SIG-M5 (cell line): ENCODE results near the gene AMN.
"Not testable (repeated sequence)": the region's sequence is repeated elsewhere in the genome, so short reads cannot be mapped to it uniquely, and the experiment has no call there.

ENCODE experiments used
- DNase-seq: peaks from one replicate; lab custom pipeline; 2025; lab: John Stamatoyannopoulos, UW

AMN gene

GRCh38 chr14:102913341-102914211, 8.9 kb upstream of the AMN start:
- no peak for DNase-seq

- DNase-seq, result no peak
These were observed 7.8 kb upstream of the AMN start for GRCh38 chr14:102914474-102915291.

- no peak for DNase-seq
These were observed 7.0 kb upstream of the AMN start for GRCh38 chr14:102915292-102916110.

DNA sequence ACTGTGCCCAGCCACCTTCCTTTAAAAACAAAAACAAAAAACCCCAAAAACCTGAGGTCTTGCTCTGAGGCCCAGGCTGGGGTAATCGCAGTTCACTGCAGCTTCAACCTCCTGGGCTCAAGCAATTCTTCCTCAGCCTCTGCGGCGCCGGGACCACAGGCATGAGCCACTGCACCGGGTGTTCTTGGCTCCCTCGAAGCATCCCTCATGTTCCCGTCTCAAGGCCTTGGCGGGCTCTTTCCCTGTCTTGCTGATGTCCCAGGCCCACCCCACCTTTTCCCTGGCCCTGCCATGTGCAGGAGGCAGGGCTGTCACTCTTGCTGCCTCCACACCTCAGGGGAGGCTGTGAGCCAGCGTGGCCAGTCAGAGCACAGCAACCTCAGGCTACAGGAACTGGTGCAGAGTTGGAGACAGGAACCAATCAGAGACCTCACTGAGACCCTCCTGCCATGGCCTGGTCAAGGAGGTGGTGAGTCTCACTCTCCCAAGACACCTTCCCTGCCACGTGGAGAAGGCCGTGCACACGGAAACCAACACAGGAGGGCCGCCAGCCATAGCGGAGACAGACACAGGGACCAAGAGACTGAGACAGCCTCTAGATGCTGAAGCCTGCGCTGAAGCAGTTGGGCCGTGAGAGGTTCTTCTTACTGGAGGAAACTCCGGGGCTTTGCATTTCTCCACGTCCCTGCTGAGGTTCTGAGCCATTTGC, 6.0 kb upstream of the AMN start:
- no peak for DNase-seq

GRCh38 chr14:102917056-102917385, 5.4 kb upstream of the AMN start:
- no peak for DNase-seq

DNA sequence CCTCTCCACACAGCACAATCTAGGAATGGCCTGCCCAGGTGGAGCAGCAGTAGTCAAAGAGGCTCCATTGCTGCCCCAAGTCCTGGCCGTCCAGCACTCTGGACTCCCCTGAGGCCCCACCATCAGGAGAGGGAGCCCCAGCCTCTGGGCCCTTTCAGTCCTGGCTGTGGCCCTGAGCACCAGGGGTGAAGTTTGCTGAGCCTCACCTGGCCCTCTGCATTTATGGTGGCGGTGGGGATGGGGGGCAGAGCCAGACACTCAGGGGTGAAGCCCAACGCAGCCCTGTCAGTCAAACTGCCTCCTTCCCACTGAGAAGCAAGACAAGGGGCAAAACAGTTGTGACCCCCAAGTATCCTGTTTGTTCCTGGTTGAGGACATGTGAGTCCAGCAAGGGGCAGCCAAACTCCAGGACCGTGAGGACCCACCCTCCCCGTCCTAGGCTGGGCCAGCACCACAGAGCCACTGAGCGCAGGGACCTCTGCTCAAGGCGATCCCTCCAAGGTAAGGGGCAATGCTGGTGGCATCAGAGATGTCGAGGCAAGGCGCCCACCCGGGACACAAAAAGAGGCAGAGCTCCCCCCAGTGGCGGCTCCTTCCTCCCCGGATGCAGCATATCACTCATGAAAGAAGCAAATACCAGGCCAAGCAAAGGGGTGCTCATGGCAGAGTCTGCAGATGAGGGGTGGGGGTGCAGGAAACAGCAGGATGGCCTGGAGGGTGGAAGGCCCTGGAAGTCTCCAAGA, 4.8 kb upstream of the AMN start:
- DNase-seq, result no peak

DNA sequence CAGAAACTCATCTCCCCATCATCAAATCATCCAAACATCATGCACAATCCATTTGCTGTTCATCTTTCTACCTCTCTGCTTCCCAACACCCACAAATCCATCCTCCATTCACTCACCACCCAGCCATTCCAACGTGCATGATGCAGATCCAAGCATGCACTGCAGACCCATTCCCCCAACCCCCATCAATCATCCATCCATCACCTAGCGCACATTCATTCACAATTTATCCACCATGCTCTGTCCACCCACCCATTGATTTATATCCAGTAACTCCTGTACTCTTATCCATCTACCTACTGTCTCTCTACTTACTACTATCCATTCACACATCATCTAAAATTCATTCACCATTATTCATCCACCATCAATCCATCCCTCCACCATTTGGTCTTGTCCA, 4.0 kb upstream of the AMN start:
- no peak for DNase-seq

GRCh38 chr14:102920273-102920997, 2.0 kb upstream of the AMN start:
- DNase-seq, result no peak

DNA sequence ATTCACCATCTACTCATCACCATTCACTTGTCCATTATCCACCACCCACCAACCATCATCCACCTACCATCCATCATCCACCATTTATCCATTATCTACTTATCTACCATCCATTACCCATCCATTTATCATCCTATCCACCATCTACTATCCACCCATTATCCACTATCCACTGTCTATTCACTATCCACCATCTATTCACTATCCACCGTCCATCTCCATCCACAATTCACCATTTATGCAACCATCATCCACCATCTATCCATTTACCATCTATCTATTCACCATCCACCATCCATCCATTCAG, 1.5 kb upstream of the AMN start:
- DNase-seq, result no peak

DNA sequence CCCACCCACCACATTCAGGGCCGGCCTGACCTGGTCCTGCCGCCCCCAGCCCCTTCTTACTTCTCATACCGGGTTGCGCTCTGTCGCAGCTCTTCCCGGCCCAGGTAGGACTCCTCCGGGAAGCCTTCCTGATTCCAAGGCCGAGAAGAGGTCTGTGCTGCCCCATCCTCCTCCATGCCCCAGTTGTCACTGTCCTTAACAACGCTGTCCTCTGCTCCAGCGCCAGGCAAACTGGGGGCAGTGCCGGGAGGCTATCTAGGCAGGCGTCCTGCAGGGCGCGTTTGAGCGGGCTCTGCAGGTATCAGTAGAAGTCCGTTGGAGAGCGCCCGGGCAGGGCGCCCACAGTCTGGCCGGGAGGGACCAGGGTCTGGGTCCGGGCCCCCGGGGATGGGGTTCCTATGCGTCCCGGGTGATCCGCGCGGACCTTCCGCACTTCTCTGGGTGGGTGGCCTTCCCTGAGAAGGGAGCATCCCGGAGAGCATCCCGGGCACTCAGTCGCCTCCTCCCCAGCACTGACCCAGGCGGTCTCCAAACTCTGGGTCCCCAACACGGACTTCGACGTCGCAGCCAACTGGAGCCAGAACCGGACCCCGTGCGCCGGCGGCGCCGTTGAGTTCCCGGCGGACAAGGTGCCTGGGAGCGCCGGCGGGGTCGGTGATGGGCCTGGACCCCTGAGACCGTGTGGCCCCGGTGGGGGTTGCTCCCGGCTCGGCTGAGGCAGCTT, 900 bp downstream of the AMN start:
- DNase-seq, result no peak

DNA sequence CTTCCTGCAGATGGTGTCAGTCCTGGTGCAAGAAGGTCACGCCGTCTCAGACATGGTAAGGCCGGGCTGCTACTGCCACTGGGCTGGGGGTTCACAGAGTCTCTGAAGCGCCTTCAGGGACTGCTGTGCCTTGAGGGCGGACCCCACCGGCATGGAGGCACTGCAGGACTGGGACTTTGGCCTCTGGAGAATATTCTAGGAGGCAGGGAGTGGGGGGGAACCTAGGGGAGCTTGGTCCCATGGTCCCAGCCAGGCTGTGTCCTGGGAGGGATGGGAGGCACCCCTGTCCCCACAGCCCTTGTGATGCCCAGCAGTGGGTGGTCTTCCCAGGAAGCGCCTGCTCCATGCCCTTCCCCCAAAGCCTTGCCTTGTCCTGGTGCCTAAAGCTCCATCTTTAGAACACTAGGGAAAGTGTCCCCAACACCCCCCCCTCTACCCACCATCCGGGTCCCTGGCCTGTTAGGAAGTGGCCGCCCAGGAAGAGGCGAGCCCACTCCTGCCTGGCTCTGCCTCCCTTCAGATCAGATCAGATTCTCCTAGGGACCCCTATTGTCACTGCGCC, 1.5 kb downstream of the AMN start:
- no peak for DNase-seq

DNA sequence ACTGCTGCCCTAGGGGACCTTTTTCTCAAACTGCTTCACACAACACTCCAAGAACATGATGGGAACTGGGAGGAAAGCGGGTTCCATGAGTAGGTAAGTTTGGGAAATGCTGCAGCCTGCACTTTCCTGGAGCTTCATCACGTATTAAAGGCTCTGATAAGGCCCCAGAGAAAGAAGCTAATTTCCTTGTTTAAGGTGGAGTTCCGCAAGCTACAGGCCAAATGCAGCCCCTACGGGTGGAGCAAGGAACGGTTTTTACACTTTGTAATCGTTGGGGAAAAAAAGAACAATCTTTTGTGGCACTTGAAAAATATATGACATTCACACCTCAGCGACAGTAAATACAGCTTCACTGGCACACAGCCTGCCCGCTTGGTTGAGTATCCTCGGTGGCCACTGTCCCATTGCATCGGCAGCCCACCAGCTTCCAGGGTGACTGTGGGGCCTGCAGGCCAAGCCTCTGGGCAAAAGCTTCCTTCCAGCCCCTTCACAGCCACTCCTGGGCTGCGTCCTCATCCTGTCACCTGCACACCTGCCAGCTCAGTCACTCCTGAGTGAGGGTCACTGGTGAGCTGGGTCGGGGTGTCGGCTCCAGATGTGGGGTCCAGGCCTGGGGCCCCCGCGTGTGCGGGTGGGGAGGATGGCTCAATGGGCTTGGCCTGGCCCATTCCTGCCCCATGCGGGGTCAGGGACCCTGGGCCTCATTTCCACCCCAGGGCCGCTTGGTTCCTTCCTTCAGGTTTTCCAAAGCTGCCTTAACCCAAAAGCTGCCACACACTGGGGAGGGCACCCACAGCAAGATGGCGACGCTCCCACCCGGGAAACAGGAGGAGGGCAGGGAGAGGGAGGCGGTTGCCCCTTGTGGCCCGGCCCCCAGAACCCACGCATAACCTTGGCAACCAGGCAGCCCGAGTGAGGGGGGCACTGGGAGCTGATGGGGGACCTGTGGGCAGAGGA, 2.4 kb downstream of the AMN start:
- no peak for DNase-seq

GRCh38 chr14:102925646-102926045, 3.2 kb downstream of the AMN start:
- DNase-seq, result no peak

DNA sequence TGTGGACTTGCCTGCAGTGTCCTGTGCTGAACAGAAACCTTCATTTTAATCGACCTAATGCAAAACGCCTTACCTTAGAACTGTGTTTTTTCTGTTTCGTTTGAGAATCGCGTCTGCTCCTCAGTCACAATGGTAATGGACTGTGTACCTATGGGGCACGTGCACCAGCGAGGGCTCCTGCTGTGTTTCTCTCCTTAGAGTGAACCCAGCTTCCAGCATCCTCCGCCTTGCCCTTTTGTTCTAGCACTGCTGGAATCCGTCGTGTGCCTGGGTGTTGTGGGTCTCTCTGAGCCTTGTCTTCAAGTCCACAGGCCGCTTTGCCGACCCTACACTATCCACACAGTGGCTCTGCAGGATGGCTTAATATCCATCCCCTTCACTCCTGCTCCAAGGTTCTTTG, 3.6 kb downstream of the AMN start:
- no peak for DNase-seq

- DNase-seq, result not testable (repeated sequence)
These were observed 4.4 kb downstream of the AMN start for GRCh38 chr14:102926840-102927239.

DNA sequence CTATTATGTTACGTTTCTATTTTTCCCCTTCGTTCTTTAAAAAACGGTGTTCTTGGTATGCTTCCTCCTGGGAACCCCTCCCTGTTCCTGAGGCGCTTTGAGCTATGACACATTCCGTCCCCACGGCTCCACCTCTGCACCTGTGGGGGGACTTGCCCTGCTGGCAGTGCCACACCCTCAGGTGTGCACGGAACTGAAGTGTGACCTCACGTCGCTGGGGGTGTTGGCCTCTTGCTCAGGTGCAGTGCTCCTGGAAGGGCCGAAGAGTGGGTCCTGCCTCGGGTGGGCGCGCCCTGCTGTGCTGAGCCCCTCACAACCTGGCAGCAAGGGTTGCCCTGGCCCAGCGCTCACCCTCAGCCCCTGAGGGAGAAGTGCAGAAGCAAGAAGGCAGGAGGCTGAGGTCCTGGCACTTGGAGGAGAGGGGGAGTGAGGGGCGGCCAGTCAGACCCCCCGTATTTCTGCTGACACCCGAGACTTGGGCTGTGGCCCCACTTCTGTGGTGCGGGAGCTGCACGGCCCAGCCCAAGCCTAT, 4.9 kb downstream of the AMN start:
- DNase-seq, result no peak

DNA sequence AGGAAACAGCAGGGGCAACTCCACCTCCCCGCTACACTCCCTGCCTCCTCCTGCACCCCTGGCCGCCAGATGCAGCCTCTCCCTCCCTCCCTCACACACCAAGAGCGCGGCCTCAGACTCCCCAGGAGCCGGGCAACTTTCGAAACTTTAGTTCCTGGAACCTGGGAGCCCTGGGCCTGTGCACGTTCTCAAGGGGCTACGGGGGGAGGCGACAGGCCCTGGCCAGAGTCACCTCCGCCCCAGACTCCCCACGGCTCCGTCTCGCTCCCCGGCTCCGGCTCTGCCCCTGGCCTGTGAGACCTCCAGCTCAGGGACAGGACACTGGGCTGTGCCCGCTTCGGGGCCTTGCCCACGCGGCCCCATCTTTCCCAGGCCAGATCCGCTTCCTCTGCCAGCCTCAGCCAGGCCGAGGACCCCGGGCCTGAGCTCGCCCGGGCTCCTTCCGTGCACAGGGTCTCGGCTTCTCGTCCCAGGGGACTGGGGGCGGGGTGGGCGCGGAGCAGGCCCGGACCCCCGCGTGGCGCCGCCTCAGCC, 5.5 kb downstream of the AMN start:
- no peak for DNase-seq
